ENCODE results near the gene MYO5C.
"Not testable (repeated sequence)": the region's sequence is repeated elsewhere in the genome, so short reads cannot be mapped to it uniquely, and the experiment has no call there.

MYO5C gene

GRCh38 chr15:52243286-52243685 is 52.3 kb downstream of the MYO5C start:
- Mint-ChIP-seq H3K4me1 (peaks cover 9% of the 10 kb centered on the region), H3K27ac (ENCODE audit: low read depth) (no peak overlapping the region), H3K36me3 (ENCODE audit: insufficient read depth) (no peaks in the 10 kb centered on the region), H3K27me3 (peaks cover 16% of the 10 kb centered on the region), H3K4me3 (no peak overlapping the region), H3K9me3 (no peaks in the 10 kb centered on the region)
- DNase-seq (ENCODE audit: low spot score in 2 of 2) (no peak), ATAC-seq (replicated peaks; ENCODE audit: extremely low read depth, poor library complexity, severe bottlenecking) (no peak)

GRCh38 chr15:52241489-52241888 is 54.1 kb downstream of the MYO5C start:
- no peaks in the 10 kb centered on the region for H3K9me3 Mint-ChIP-seq
- H3K27me3 Mint-ChIP-seq: no peaks in the 10 kb centered on the region
- DNase-seq (ENCODE audit: low spot score in 2 of 2) (no peak), ATAC-seq (replicated peaks; ENCODE audit: extremely low read depth, poor library complexity, severe bottlenecking) (peak; percentile 56)
- H3K36me3 Mint-ChIP-seq (ENCODE audit: insufficient read depth): peaks cover 2% of the 10 kb centered on the region
- peaks cover 9% of the 10 kb centered on the region for H3K4me1 Mint-ChIP-seq
- H3K4me3 Mint-ChIP-seq: no peak overlapping the region
- H3K27ac Mint-ChIP-seq (ENCODE audit: low read depth): peak overlapping the region; percentile 68

- H3K27me3 Mint-ChIP-seq: no peaks in the 10 kb centered on the region
- H3K4me3 Mint-ChIP-seq: no peak overlapping the region
These were observed 55.4 kb downstream of the MYO5C start for GRCh38 chr15:52240166-52240565.

GRCh38 chr15:52238989-52239525 is 56.5 kb downstream of the MYO5C start:
- H3K9me3 Mint-ChIP-seq; DNase-seq (ENCODE audit: low spot score in 2 of 2); H3K27me3 Mint-ChIP-seq: not testable (repeated sequence)

More at GRCh38 chr15:52240166-52240565, 55.4 kb downstream of the MYO5C start:
- peaks cover 9% of the 10 kb centered on the region for H3K4me1 Mint-ChIP-seq
- peaks cover 2% of the 10 kb centered on the region for H3K36me3 Mint-ChIP-seq (ENCODE audit: insufficient read depth)
- no peak overlapping the region for H3K27ac Mint-ChIP-seq (ENCODE audit: low read depth)
- ATAC-seq (replicated peaks; ENCODE audit: extremely low read depth, poor library complexity, severe bottlenecking) (no peak), DNase-seq (ENCODE audit: low spot score in 2 of 2) (no peak)
- H3K9me3 Mint-ChIP-seq: no peaks in the 10 kb centered on the region

GRCh38 chr15:52238149-52238548 is 57.5 kb downstream of the MYO5C start:
- H3K27ac Mint-ChIP-seq (ENCODE audit: low read depth): no peak overlapping the region
- H3K36me3 Mint-ChIP-seq (ENCODE audit: insufficient read depth): peaks cover 2% of the 10 kb centered on the region
- ATAC-seq (replicated peaks; ENCODE audit: extremely low read depth, poor library complexity, severe bottlenecking) (no peak), DNase-seq (ENCODE audit: low spot score in 2 of 2) (no peak)
- H3K27me3 Mint-ChIP-seq: no peaks in the 10 kb centered on the region
- no peaks in the 10 kb centered on the region for H3K9me3 Mint-ChIP-seq
- H3K4me1 Mint-ChIP-seq: peaks cover 7% of the 10 kb centered on the region
- no peak overlapping the region for H3K4me3 Mint-ChIP-seq

More at GRCh38 chr15:52238989-52239525, 56.5 kb downstream of the MYO5C start:
- H3K4me3 Mint-ChIP-seq; ATAC-seq (replicated peaks; ENCODE audit: extremely low read depth, poor library complexity, severe bottlenecking); H3K4me1 Mint-ChIP-seq; H3K27ac Mint-ChIP-seq (ENCODE audit: low read depth); H3K36me3 Mint-ChIP-seq (ENCODE audit: insufficient read depth): not testable (repeated sequence)

GRCh38 chr15:52236013-52236412 is 59.6 kb downstream of the MYO5C start:
- no peak for ATAC-seq (replicated peaks; ENCODE audit: extremely low read depth, poor library complexity, severe bottlenecking)
- H3K4me1 Mint-ChIP-seq: no peaks in the 10 kb centered on the region
- no peaks in the 10 kb centered on the region for H3K27me3 Mint-ChIP-seq
- no peaks in the 10 kb centered on the region for H3K9me3 Mint-ChIP-seq
- no peak overlapping the region for H3K4me3 Mint-ChIP-seq
- no peak for DNase-seq (ENCODE audit: low spot score in 2 of 2)
- no peak overlapping the region for H3K27ac Mint-ChIP-seq (ENCODE audit: low read depth)
- H3K36me3 Mint-ChIP-seq (ENCODE audit: insufficient read depth): peaks cover 2% of the 10 kb centered on the region

GRCh38 chr15:52234596-52235541 is 60.7 kb downstream of the MYO5C start:
- no peak overlapping the region for H3K27ac Mint-ChIP-seq (ENCODE audit: low read depth)

GRCh38 chr15:52233405-52233804 is 62.2 kb downstream of the MYO5C start:
- H3K4me1 Mint-ChIP-seq: no peaks in the 10 kb centered on the region
- no peaks in the 10 kb centered on the region for H3K9me3 Mint-ChIP-seq
- H3K36me3 Mint-ChIP-seq (ENCODE audit: insufficient read depth): peaks cover 2% of the 10 kb centered on the region
- DNase-seq (ENCODE audit: low spot score in 2 of 2) (no peak), ATAC-seq (replicated peaks; ENCODE audit: extremely low read depth, poor library complexity, severe bottlenecking) (no peak)
- H3K27ac Mint-ChIP-seq (ENCODE audit: low read depth): no peak overlapping the region
- H3K27me3 Mint-ChIP-seq: no peaks in the 10 kb centered on the region
- no peak overlapping the region for H3K4me3 Mint-ChIP-seq

More at GRCh38 chr15:52234596-52235541, 60.7 kb downstream of the MYO5C start:
- no peak for ATAC-seq (replicated peaks; ENCODE audit: extremely low read depth, poor library complexity, severe bottlenecking)
- H3K27me3 Mint-ChIP-seq: no peaks in the 10 kb centered on the region
- no peak for DNase-seq (ENCODE audit: low spot score in 2 of 2)
- H3K4me1 Mint-ChIP-seq: no peaks in the 10 kb centered on the region
- H3K9me3 Mint-ChIP-seq: no peaks in the 10 kb centered on the region
- peaks cover 2% of the 10 kb centered on the region for H3K36me3 Mint-ChIP-seq (ENCODE audit: insufficient read depth)
- H3K4me3 Mint-ChIP-seq: no peak overlapping the region

- DNase-seq (ENCODE audit: low spot score in 2 of 2) (no peak), ATAC-seq (replicated peaks; ENCODE audit: extremely low read depth, poor library complexity, severe bottlenecking) (no peak)
- H3K4me1 Mint-ChIP-seq: no peaks in the 10 kb centered on the region
- no peaks in the 10 kb centered on the region for H3K9me3 Mint-ChIP-seq
- H3K27me3 Mint-ChIP-seq: no peaks in the 10 kb centered on the region
- H3K27ac Mint-ChIP-seq (ENCODE audit: low read depth): peak overlapping the region; percentile 45
- no peak overlapping the region for H3K4me3 Mint-ChIP-seq
- H3K36me3 Mint-ChIP-seq (ENCODE audit: insufficient read depth): peaks cover 2% of the 10 kb centered on the region
These were observed 63.3 kb downstream of the MYO5C start for GRCh38 chr15:52232327-52232726.

GRCh38 chr15:52230073-52230472 is 65.5 kb downstream of the MYO5C start:
- H3K27ac Mint-ChIP-seq (ENCODE audit: low read depth): no peak overlapping the region
- no peak overlapping the region for H3K4me3 Mint-ChIP-seq
- no peak for ATAC-seq (replicated peaks; ENCODE audit: extremely low read depth, poor library complexity, severe bottlenecking)
- H3K27me3 Mint-ChIP-seq: no peaks in the 10 kb centered on the region
- DNase-seq (ENCODE audit: low spot score in 2 of 2): no peak
- no peaks in the 10 kb centered on the region for H3K4me1 Mint-ChIP-seq
- H3K9me3 Mint-ChIP-seq: no peaks in the 10 kb centered on the region
- H3K36me3 Mint-ChIP-seq (ENCODE audit: insufficient read depth): no peaks in the 10 kb centered on the region

- H3K27me3 Mint-ChIP-seq: no peaks in the 10 kb centered on the region
- H3K4me1 Mint-ChIP-seq: no peaks in the 10 kb centered on the region
- H3K27ac Mint-ChIP-seq (ENCODE audit: low read depth): no peak overlapping the region
- no peaks in the 10 kb centered on the region for H3K36me3 Mint-ChIP-seq (ENCODE audit: insufficient read depth)
- DNase-seq (ENCODE audit: low spot score in 2 of 2) (no peak), ATAC-seq (replicated peaks; ENCODE audit: extremely low read depth, poor library complexity, severe bottlenecking) (no peak)
- no peaks in the 10 kb centered on the region for H3K9me3 Mint-ChIP-seq
- no peak overlapping the region for H3K4me3 Mint-ChIP-seq
These were observed 66.7 kb downstream of the MYO5C start for GRCh38 chr15:52228921-52229320.

GRCh38 chr15:52227456-52227855 is 68.1 kb downstream of the MYO5C start:
- H3K27ac Mint-ChIP-seq (ENCODE audit: low read depth): peak overlapping the region; percentile 65
- peak; percentile 93 for ATAC-seq (replicated peaks; ENCODE audit: extremely low read depth, poor library complexity, severe bottlenecking)

GRCh38 chr15:52225230-52225629 is 70.4 kb downstream of the MYO5C start:
- H3K36me3 Mint-ChIP-seq (ENCODE audit: insufficient read depth): peaks cover 2% of the 10 kb centered on the region
- H3K9me3 Mint-ChIP-seq: no peaks in the 10 kb centered on the region
- no peak overlapping the region for H3K4me3 Mint-ChIP-seq
- no peak overlapping the region for H3K27ac Mint-ChIP-seq (ENCODE audit: low read depth)
- ATAC-seq (replicated peaks; ENCODE audit: extremely low read depth, poor library complexity, severe bottlenecking): no peak
- peaks cover 22% of the 10 kb centered on the region for H3K4me1 Mint-ChIP-seq
- DNase-seq (ENCODE audit: low spot score in 2 of 2): no peak
- no peaks in the 10 kb centered on the region for H3K27me3 Mint-ChIP-seq

More at GRCh38 chr15:52227456-52227855, 68.1 kb downstream of the MYO5C start:
- Mint-ChIP-seq H3K4me3 (no peak overlapping the region), H3K9me3 (no peaks in the 10 kb centered on the region), H3K36me3 (ENCODE audit: insufficient read depth) (peaks cover under 1% of the 10 kb centered on the region), H3K4me1 (peaks cover 3% of the 10 kb centered on the region), H3K27me3 (no peaks in the 10 kb centered on the region)
- peak; percentile 35 to 63 for DNase-seq (ENCODE audit: low spot score in 2 of 2)
